Keratinocyte (primary cell): ENCODE results near the gene MARCOL. TPM values are rescaled to one million over a fixed set of nuclear protein-coding genes. Genes with fewer than 3 reads are reported as not detected.

Source experiments
- DNase-seq: peaks from one replicate; pipeline ENCODE4 v3.0.0-alpha.2; 2011; ENCODE audit warnings: low read depth, missing footprints, low spot score
- FAIRE-seq: peaks from 2 replicates; lab custom pipeline; 2011; peaks lifted over from hg19 to GRCh38; lab: Jason Lieb, UNC
- H2AFZ ChIP-seq: 2 replicates; pipeline ENCODE4 v1.6.0; 2012; ENCODE audit warnings: low read length, control low read depth, inconsistent platforms; ENCODE audit not compliant: control insufficient read depth
- H3K27ac ChIP-seq: 2 replicates; pipeline ENCODE4 v1.5.1; 2011; ENCODE audit warnings: low read length; ENCODE audit not compliant: control insufficient read depth, insufficient read depth
- H3K27me3 ChIP-seq: 3 replicates; pipeline ENCODE4 v1.6.0; 2011; ENCODE audit warnings: low read length; ENCODE audit not compliant: control insufficient read depth, insufficient read depth; ENCODE audit errors: extremely low read depth
- H3K36me3 ChIP-seq, 2 experiments: 2 replicates in 1 of 2; 3 replicates in 1 of 2; pipeline ENCODE4 v1.5.1; 2011; ENCODE audit warnings: low read length in 2 of 2, mild to moderate bottlenecking in 1 of 2; ENCODE audit not compliant: control insufficient read depth in 2 of 2, insufficient read depth in 2 of 2; ENCODE audit errors: extremely low read depth in 1 of 2
- H3K4me1 ChIP-seq: 3 replicates; pipeline ENCODE4 v1.5.1; 2011; ENCODE audit warnings: low read length; ENCODE audit not compliant: control insufficient read depth, insufficient read depth; ENCODE audit errors: extremely low read depth
- H3K4me2 ChIP-seq: 3 replicates; pipeline ENCODE4 v1.6.0; 2011; ENCODE audit warnings: low read depth, low read length; ENCODE audit not compliant: control insufficient read depth, insufficient read depth; ENCODE audit errors: extremely low read depth
- H3K4me3 ChIP-seq, 3 experiments: fragments of 200-600 bp in 1 of 3; sonication (generic) in 1 of 3; 2 replicates in 2 of 3; 3 replicates in 1 of 3; pipeline ENCODE4 v1.5.1; 2011 to 2016; ENCODE audit warnings: low read length in 3 of 3, mild to moderate bottlenecking in 3 of 3, control low read depth in 2 of 3, inconsistent platforms in 1 of 3, low read depth in 1 of 3, mixed read lengths in 1 of 3, mixed run types in 1 of 3, moderate library complexity in 1 of 3; ENCODE audit not compliant: control insufficient read depth in 2 of 3, insufficient read depth in 2 of 3; ENCODE audit errors: extremely low read depth in 1 of 3
- H3K79me2 ChIP-seq: 2 replicates; pipeline ENCODE4 v1.6.0; 2012; ENCODE audit warnings: low read length; ENCODE audit not compliant: control insufficient read depth, insufficient read depth
- H3K9ac ChIP-seq: 3 replicates; pipeline ENCODE4 v1.6.0; 2011; ENCODE audit warnings: low read length; ENCODE audit not compliant: control insufficient read depth, insufficient read depth; ENCODE audit errors: extremely low read depth
- H3K9me1 ChIP-seq: 3 replicates; pipeline ENCODE4 v1.6.0; 2011; ENCODE audit warnings: low read length; ENCODE audit not compliant: control insufficient read depth, insufficient read depth; ENCODE audit errors: extremely low read depth
- H3K9me3 ChIP-seq: 2 replicates; pipeline ENCODE4 v1.5.1; 2012; ENCODE audit warnings: low read depth, low read length; ENCODE audit not compliant: control insufficient read depth
- H4K20me1 ChIP-seq: 3 replicates; pipeline ENCODE4 v1.6.0; 2011; ENCODE audit warnings: low read length; ENCODE audit not compliant: control insufficient read depth, insufficient read depth; ENCODE audit errors: extremely low read depth
- EZH2 ChIP-seq: IDR thresholded peaks from one replicate; pipeline ENCODE4 v1.6.1; 2012; ENCODE audit warnings: inconsistent platforms, mild to moderate bottlenecking, low read length, moderate library complexity
- dilution Hi-C: fragments of 300-500 bp; cut with MboI; formaldehyde crosslinking; loops from one replicate; pipeline ENCODE4 v1.7.0; 2020; ENCODE audit warnings: low sequenced_read_pairs; ENCODE audit not compliant: extremely low pct_ligation_motif_present
- polyA plus RNA-seq, 5 experiments: library from polyadenylated mRNA; depleted of rRNA in 3 of 5; stranded (reverse) in 3 of 5; stranded (forward) in 1 of 5; unstranded in 1 of 5; fragments of >200 nt; gene quantifications; 1 replicate in 1 of 5; 2 replicates in 3 of 5; 3 replicates in 1 of 5; pipeline versions ENCODE4 v1.2.1 to v1.2.3, GENCODE V29; 2011 to 2012; ENCODE audit warnings: missing spikeins in 2 of 5, low read depth in 1 of 5, low replicate concordance in 1 of 5
- TF ChIP-seq, protein P1 (sequence below), 3 experiments: IDR thresholded peaks in 1 of 3; conservative IDR thresholded peaks in 1 of 3; optimal IDR thresholded peaks in 1 of 3; 2 replicates in 2 of 3; 3 replicates in 1 of 3; pipeline versions ENCODE3 to v1.5.1; 2011; ENCODE audit warnings: low read length in 3 of 3, mild to moderate bottlenecking in 3 of 3, moderate library complexity in 2 of 3, control low read depth in 1 of 3, inconsistent platforms in 1 of 3; ENCODE audit not compliant: insufficient read depth in 2 of 3; ENCODE audit errors: extremely low read depth in 1 of 3

MARCOL gene
- polyA plus RNA-seq, 1 donor (not counting 4 experiments of a cell fraction or from before 2014, with no cell fraction given), result not detected

DNA sequence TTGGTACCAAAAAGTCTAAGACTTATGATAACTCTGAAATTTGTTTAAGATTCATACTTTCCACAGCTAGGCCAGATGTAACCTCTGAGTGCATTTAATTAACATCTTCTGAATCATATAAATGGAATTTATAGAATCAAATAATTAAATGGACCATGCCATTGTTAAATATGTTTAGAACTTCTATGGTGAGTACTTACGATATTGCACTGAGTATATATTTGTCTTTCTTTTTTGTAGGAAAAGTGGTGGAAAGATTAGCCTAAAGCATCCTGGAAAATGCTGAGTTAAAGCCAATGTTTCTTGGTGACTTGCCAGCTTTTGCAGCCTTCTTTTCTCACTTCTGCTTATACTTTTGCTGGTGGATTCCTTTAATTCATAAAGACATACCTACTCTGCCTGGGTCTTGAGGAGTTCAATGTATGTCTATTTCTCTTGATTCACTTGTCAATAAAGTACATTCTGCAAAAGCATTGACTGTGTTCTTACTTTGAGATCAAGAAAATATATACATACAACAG is 23.6 kb upstream of the MARCOL start:
- Histone ChIP-seq H3K79me2 (no peaks in the 10 kb centered on the region), H3K4me2 (no peak overlapping the region), H3K27me3 (no peaks in the 10 kb centered on the region), H3K9me1 (no peaks in the 10 kb centered on the region), H3K4me3 (no peak overlapping the region), H3K36me3 (peaks cover 0 to 2% of the 10 kb centered on the region in 2 experiments), H3K27ac (no peak overlapping the region), H2AFZ (no peak overlapping the region), H4K20me1 (no peaks in the 10 kb centered on the region), H3K4me1 (no peaks in the 10 kb centered on the region), H3K9ac (no peak overlapping the region), H3K9me3 (no peaks in the 10 kb centered on the region)
- TF ChIP-seq, protein P1, sequence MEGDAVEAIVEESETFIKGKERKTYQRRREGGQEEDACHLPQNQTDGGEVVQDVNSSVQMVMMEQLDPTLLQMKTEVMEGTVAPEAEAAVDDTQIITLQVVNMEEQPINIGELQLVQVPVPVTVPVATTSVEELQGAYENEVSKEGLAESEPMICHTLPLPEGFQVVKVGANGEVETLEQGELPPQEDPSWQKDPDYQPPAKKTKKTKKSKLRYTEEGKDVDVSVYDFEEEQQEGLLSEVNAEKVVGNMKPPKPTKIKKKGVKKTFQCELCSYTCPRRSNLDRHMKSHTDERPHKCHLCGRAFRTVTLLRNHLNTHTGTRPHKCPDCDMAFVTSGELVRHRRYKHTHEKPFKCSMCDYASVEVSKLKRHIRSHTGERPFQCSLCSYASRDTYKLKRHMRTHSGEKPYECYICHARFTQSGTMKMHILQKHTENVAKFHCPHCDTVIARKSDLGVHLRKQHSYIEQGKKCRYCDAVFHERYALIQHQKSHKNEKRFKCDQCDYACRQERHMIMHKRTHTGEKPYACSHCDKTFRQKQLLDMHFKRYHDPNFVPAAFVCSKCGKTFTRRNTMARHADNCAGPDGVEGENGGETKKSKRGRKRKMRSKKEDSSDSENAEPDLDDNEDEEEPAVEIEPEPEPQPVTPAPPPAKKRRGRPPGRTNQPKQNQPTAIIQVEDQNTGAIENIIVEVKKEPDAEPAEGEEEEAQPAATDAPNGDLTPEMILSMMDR (optimal IDR thresholded peaks at IDR 0.05 in 1 of 3, IDR thresholded peaks at IDR 0.05 in 1 of 3, conservative IDR thresholded peaks at IDR 0.05 in 1 of 3; ENCODE audit: extremely low read depth in 1 of 3, insufficient read depth in 2 of 3, low read length in 3 of 3), result no peak
- TF ChIP-seq EZH2, result no peak
- FAIRE-seq (no peak), DNase-seq (no peak)
- dilution Hi-C loops, result no loop called here

DNA sequence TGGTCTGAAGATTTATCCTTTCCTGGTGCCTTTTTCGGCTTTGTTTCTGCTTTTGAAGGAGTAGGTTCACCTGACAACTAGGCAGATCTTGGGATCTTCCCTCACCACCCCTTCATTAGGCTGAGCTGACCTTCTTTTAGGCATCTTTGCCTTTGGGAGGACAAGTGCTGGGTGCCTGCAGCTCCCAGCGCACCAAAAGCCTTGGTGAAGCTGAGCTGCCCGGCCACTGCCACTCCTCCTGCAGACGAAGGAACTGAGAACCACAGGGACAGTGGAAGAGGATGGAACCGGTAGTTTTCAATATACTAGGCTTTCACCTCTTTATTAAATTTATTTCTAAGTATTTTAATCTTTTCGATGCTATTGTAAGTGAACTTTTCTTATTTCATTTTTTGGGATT is 16.8 kb upstream of the MARCOL start:
- no peak for TF ChIP-seq EZH2
- TF ChIP-seq, protein P1 (optimal IDR thresholded peaks at IDR 0.05 in 1 of 3, IDR thresholded peaks at IDR 0.05 in 1 of 3, conservative IDR thresholded peaks at IDR 0.05 in 1 of 3; ENCODE audit: extremely low read depth in 1 of 3, insufficient read depth in 2 of 3, low read length in 3 of 3), result no peak
- DNase-seq (no peak), FAIRE-seq (no peak)
- dilution Hi-C loops, result no loop called here
- Histone ChIP-seq H3K27ac (no peak overlapping the region), H3K9ac (no peak overlapping the region), H3K9me3 (no peaks in the 10 kb centered on the region), H3K79me2 (no peaks in the 10 kb centered on the region), H3K9me1 (no peaks in the 10 kb centered on the region), H4K20me1 (no peaks in the 10 kb centered on the region), H3K4me3 (no peak overlapping the region), H3K36me3 (no peaks in the 10 kb centered on the region), H3K4me2 (no peak overlapping the region), H2AFZ (no peak overlapping the region), H3K4me1 (peaks cover 10% of the 10 kb centered on the region), H3K27me3 (no peaks in the 10 kb centered on the region)
